Measurements from ENCODE around the gene TCP11L1.

GRCh38 chr11:33044285-33044756, 4.9 kb downstream of the TCP11L1 start:
- no peak for TF ChIP-seq CTCF (IDR thresholded peaks at IDR 0.05)
- TF ChIP-seq POLR2AphosphoS5 (IDR thresholded peaks at IDR 0.05) = no peak
